Measurements from ENCODE around the gene LIN54. TPM values are rescaled to one million over a fixed set of nuclear protein-coding genes. Genes with fewer than 3 reads are reported as not detected.

The LIN54 gene
- total RNA-seq, 1 donor from 2014 or later: 14.7 TPM

DNA sequence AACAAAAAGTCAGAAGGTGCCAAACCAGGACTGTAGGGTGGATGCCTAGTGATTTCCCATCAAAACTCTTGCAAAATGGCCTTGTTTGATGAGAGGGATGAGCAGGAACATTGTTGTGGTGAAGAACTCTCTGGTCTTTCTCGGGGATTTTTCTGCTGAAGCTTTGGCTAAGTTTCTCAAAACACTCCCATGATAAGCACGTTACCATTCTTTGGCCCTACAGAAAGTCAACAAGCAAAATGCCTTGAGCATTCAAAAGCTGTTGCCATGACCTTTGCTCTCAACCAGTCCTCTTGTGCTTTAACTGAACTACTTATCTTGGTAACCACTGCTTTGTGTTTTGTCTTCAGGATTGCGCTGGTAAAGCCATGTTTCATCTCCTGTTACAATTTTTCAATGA, 116.7 kb downstream of the LIN54 start:
- H3K27me3 ChIP-seq (ENCODE audit: low read depth): no peaks in the 10 kb centered on the region
- intact Hi-C loops (cut with DNase I): no loop called here
- DNase-seq (no peak), ATAC-seq (no peak)
- peaks cover 47% of the 10 kb centered on the region for H3K36me3 ChIP-seq
- no peaks in the 10 kb centered on the region for H3K9me3 ChIP-seq
- TF ChIP-seq, protein P1, sequence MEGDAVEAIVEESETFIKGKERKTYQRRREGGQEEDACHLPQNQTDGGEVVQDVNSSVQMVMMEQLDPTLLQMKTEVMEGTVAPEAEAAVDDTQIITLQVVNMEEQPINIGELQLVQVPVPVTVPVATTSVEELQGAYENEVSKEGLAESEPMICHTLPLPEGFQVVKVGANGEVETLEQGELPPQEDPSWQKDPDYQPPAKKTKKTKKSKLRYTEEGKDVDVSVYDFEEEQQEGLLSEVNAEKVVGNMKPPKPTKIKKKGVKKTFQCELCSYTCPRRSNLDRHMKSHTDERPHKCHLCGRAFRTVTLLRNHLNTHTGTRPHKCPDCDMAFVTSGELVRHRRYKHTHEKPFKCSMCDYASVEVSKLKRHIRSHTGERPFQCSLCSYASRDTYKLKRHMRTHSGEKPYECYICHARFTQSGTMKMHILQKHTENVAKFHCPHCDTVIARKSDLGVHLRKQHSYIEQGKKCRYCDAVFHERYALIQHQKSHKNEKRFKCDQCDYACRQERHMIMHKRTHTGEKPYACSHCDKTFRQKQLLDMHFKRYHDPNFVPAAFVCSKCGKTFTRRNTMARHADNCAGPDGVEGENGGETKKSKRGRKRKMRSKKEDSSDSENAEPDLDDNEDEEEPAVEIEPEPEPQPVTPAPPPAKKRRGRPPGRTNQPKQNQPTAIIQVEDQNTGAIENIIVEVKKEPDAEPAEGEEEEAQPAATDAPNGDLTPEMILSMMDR (IDR thresholded peaks at IDR 0.05): no peak
- no peak overlapping the region for H3K27ac ChIP-seq
- peaks cover 39% of the 10 kb centered on the region for H3K4me1 ChIP-seq
- no peak overlapping the region for H3K4me3 ChIP-seq

DNA sequence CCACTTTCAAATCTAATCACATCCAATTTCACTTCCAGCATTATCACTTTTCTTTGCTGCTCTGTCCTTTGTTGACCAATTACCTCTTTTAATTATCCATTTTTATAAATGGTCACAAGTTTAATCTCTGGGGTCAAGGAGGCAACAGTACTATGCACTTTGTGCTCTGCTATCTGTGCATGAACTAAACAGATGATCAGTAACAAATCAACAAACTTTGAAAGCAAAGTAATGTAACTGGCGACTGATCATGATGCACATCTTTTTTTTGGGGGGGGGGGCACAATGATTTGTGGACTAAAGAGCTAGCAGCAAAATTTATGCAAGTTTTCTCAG, 118.2 kb downstream of the LIN54 start:
- H3K4me3 ChIP-seq: no peak overlapping the region
- peaks cover 33% of the 10 kb centered on the region for H3K4me1 ChIP-seq
- ATAC-seq: no peak
- H3K27ac ChIP-seq: no peak overlapping the region
- DNase-seq: no peak
- no peaks in the 10 kb centered on the region for H3K9me3 ChIP-seq
- TF ChIP-seq, protein P1 (IDR thresholded peaks at IDR 0.05): no peak
- intact Hi-C loops (cut with DNase I): no loop called here
- H3K36me3 ChIP-seq: peaks cover 44% of the 10 kb centered on the region
- H3K27me3 ChIP-seq (ENCODE audit: low read depth): no peaks in the 10 kb centered on the region

GRCh38 chr4:82891707-82892466, 118.7 kb downstream of the LIN54 start:
- Histone ChIP-seq H3K27me3 (ENCODE audit: low read depth) (no peaks in the 10 kb centered on the region), H3K27ac (peak overlapping the region; percentile 99), H3K9me3 (no peaks in the 10 kb centered on the region), H3K4me3 (peak overlapping the region; percentile 87), H3K4me1 (peaks cover 33% of the 10 kb centered on the region), H3K36me3 (peaks cover 38% of the 10 kb centered on the region)
- TF ChIP-seq, protein P1 (IDR thresholded peaks at IDR 0.05): no peak
- intact Hi-C loops (cut with DNase I): no loop called here
- peak in 1 of 2 donors; percentile 0 for ATAC-seq
- no peak for DNase-seq

DNA sequence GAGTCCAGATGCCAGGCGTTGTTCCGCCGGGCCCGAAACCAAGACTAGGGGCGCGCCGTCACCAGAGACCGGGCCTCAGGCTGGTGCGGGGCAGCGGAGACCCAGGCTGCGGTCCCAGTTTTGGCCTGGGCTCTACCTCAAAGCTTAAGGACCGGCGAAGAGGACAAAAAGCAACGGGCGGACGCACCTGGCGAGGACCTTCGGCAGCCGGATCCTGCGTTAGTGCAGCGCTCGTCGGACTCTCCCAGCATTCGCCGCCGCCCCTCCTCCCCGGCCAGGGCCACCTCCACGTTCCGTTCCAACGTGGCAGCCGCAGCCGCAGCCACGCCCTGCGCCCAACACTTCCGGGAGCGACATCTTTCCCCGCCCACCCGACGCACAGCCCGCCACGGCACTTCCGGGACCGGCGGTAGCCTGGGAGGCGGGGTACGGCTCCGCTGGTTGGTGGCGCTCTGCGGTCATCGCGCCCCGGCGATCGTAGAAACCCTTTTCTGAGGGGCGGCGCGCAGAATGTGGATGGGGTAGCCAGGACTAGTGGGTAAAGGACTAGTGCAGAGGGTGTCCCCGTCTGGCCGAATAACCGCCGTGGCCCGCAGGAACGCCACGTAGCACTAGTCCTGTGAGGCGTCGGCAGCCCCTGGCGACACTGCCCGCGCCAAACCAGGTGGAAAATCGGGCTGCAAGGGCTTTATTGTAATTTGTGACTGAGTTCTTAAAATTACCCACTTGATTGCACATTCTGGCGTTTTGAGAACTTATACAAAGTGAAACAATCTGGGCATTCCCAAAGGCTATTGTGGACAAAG, 119.5 kb downstream of the LIN54 start, which contains the start of gene SEC31A:
Gene SEC31A (minus strand): TSS at position 253 of the 806 bp plus-strand sequence. CDS start 9,217 bp downstream, outside the sequence.
- Histone ChIP-seq H3K4me3 (peak within 1 kb of the TSS; percentile 87), H3K27me3 (ENCODE audit: low read depth) (no peaks in the 10 kb centered on the region), H3K9me3 (no peaks in the 10 kb centered on the region), H3K27ac (peak within 1 kb of the TSS; percentile 99), H3K4me1 (peaks cover 38% of the 10 kb centered on the region), H3K36me3 (peaks cover 30% of the 10 kb centered on the region)
- intact Hi-C loops (cut with DNase I): no loop called here
- ATAC-seq: peak; percentile 99 to 100
- DNase-seq: peak; percentile 98
- TF ChIP-seq, protein P1 (IDR thresholded peaks at IDR 0.05): no peak

DNA sequence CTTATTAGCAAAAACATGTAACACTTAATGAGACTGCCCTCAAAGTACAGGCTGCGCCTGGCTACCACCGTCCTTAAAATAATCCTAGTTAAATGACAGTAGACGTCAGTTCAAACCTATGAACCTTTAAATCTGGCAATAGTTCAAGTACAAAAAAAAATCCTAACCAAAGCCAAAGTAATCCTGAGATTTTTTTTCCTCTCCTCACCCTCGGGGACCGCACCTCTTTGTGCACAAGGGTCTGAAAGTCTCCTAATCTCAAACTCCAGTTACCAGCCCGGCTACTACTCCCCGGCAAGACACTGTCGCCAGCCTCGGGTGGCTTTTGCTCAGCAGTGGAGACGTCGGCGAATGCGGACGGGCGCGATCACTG, 120.1 kb downstream of the LIN54 start:
- H3K4me1 ChIP-seq: peaks cover 44% of the 10 kb centered on the region
- DNase-seq: no peak
- H3K36me3 ChIP-seq: peaks cover 26% of the 10 kb centered on the region
- intact Hi-C loops (cut with DNase I): no loop called here
- no peaks in the 10 kb centered on the region for H3K9me3 ChIP-seq
- peak; percentile 1 to 7 for ATAC-seq
- peak overlapping the region; percentile 99 for H3K27ac ChIP-seq
- H3K4me3 ChIP-seq: peak overlapping the region; percentile 87
- H3K27me3 ChIP-seq (ENCODE audit: low read depth): no peaks in the 10 kb centered on the region
- TF ChIP-seq, protein P1 (IDR thresholded peaks at IDR 0.05): no peak

Data from lower lobe of right lung (tissue), 2 donors.